SJCRH30 (cell line): ENCODE data around the gene RBM33. TPM values are rescaled to one million over a fixed set of nuclear protein-coding genes. Genes with fewer than 3 reads are reported as not detected.

Experiments used
- DNase-seq, 2 experiments: peaks; one replicate each; pipeline ENCODE4 v3.0.0-alpha.2; 2015 to 2020
- H3K27ac ChIP-seq: fragments of 250-450 bp; sonication (Bioruptor Pico); 2 replicates; pipeline ENCODE4 v1.5.1; 2020; ENCODE audit warnings: mild to moderate bottlenecking, moderate library complexity
- H3K27me3 ChIP-seq: fragments of 250-450 bp; sonication (Bioruptor Pico); 2 replicates; pipeline ENCODE4 v1.5.1; 2020; ENCODE audit warnings: mild to moderate bottlenecking, moderate library complexity
- H3K36me3 ChIP-seq: fragments of 250-450 bp; sonication (Bioruptor Pico); 2 replicates; pipeline ENCODE4 v1.5.1; 2020; ENCODE audit warnings: mild to moderate bottlenecking, moderate library complexity
- H3K4me1 ChIP-seq: fragments of 250-450 bp; sonication (Bioruptor Pico); 2 replicates; pipeline ENCODE4 v1.5.1; 2020; ENCODE audit warnings: mild to moderate bottlenecking, moderate library complexity
- H3K4me3 ChIP-seq: fragments of 250-450 bp; sonication (Bioruptor Pico); 2 replicates; pipeline ENCODE4 v1.5.1; 2020; ENCODE audit warnings: mild to moderate bottlenecking, moderate library complexity
- H3K9me3 ChIP-seq: fragments of 250-450 bp; sonication (Bioruptor Pico); replicated peaks from 2 replicates; pipeline ENCODE4 v1.5.1; 2020; ENCODE audit warnings: mild to moderate bottlenecking, moderate library complexity
- total RNA-seq: library from RNA; depleted of rRNA; stranded (reverse); fragments of >200 nt; shearing (Covaris generic); gene quantifications from 2 replicates; pipeline ENCODE4 v1.2.3, GENCODE V29; 2014

RBM33 gene
- total RNA-seq, 1 experiment from 2014 or later: 38.7 TPM

GRCh38 chr7:155644971-155645509 is 579 bp downstream of the RBM33 start:
- H3K27me3 ChIP-seq: no peaks in the 10 kb centered on the region
- peak overlapping the region; percentile 92 for H3K27ac ChIP-seq
- peaks cover 42% of the 10 kb centered on the region for H3K36me3 ChIP-seq
- DNase-seq: peak; percentile 46 to 69
- H3K9me3 ChIP-seq: peaks cover 12% of the 10 kb centered on the region; the same call in 1 of the 2 replicates
- peak overlapping the region; percentile 94 for H3K4me3 ChIP-seq
- H3K4me1 ChIP-seq: no peaks in the 10 kb centered on the region

- peaks cover 12% of the 10 kb centered on the region; the same call in 1 of the 2 replicates for H3K9me3 ChIP-seq
- no peaks in the 10 kb centered on the region for H3K27me3 ChIP-seq
- H3K36me3 ChIP-seq: peaks cover 42% of the 10 kb centered on the region
- H3K4me1 ChIP-seq: no peaks in the 10 kb centered on the region
- no peak for DNase-seq
- peak overlapping the region; percentile 94 for H3K4me3 ChIP-seq
- H3K27ac ChIP-seq: no peak overlapping the region
These were observed 1.2 kb downstream of the RBM33 start for GRCh38 chr7:155645662-155646061.

- H3K36me3 ChIP-seq: peaks cover 40% of the 10 kb centered on the region
- no peak for DNase-seq
- H3K4me3 ChIP-seq: no peak overlapping the region
- peaks cover 12% of the 10 kb centered on the region; the same call in 1 of the 2 replicates for H3K9me3 ChIP-seq
- no peaks in the 10 kb centered on the region for H3K27me3 ChIP-seq
- no peaks in the 10 kb centered on the region for H3K4me1 ChIP-seq
- H3K27ac ChIP-seq: no peak overlapping the region
These were observed 2.2 kb downstream of the RBM33 start for GRCh38 chr7:155646669-155647068.

- Histone ChIP-seq H3K4me3 (no peak overlapping the region), H3K27me3 (no peaks in the 10 kb centered on the region), H3K9me3 (peaks cover 12% of the 10 kb centered on the region; the same call in 1 of the 2 replicates), H3K4me1 (no peaks in the 10 kb centered on the region), H3K36me3 (peaks cover 35% of the 10 kb centered on the region), H3K27ac (no peak overlapping the region)
- DNase-seq: no peak
These were observed 2.8 kb downstream of the RBM33 start for GRCh38 chr7:155647302-155647701.

- Histone ChIP-seq H3K36me3 (peaks cover 35% of the 10 kb centered on the region), H3K27ac (no peak overlapping the region), H3K4me1 (no peaks in the 10 kb centered on the region), H3K9me3 (peaks cover 12% of the 10 kb centered on the region; the same call in 1 of the 2 replicates), H3K4me3 (no peak overlapping the region), H3K27me3 (no peaks in the 10 kb centered on the region)
- DNase-seq: no peak
These were observed 3.3 kb downstream of the RBM33 start for GRCh38 chr7:155647734-155648133.

- H3K4me3 ChIP-seq: no peak overlapping the region
- H3K27ac ChIP-seq: no peak overlapping the region
- H3K9me3 ChIP-seq: peaks cover 12% of the 10 kb centered on the region; the same call in 1 of the 2 replicates
- no peaks in the 10 kb centered on the region for H3K27me3 ChIP-seq
- H3K36me3 ChIP-seq: peaks cover 35% of the 10 kb centered on the region
- H3K4me1 ChIP-seq: no peaks in the 10 kb centered on the region
- no peak for DNase-seq
These were observed 4.4 kb downstream of the RBM33 start for GRCh38 chr7:155648752-155649339.

GRCh38 chr7:155649588-155649987 is 5.1 kb downstream of the RBM33 start:
- Histone ChIP-seq H3K27ac (no peak overlapping the region), H3K4me1 (no peaks in the 10 kb centered on the region), H3K27me3 (no peaks in the 10 kb centered on the region), H3K9me3 (peaks cover 12% of the 10 kb centered on the region; the same call in 1 of the 2 replicates), H3K4me3 (no peak overlapping the region), H3K36me3 (peaks cover 35% of the 10 kb centered on the region)
- no peak for DNase-seq

GRCh38 chr7:155652156-155653114 is 8.0 kb downstream of the RBM33 start:
- Histone ChIP-seq H3K27me3 (no peaks in the 10 kb centered on the region), H3K27ac (no peak overlapping the region), H3K36me3 (peaks cover 24% of the 10 kb centered on the region), H3K4me1 (no peaks in the 10 kb centered on the region), H3K9me3 (peaks cover 12% of the 10 kb centered on the region; the same call in 1 of the 2 replicates), H3K4me3 (no peak overlapping the region)
- no peak for DNase-seq

- peaks cover 10% of the 10 kb centered on the region for H3K36me3 ChIP-seq
- no peak for DNase-seq
- peaks cover 5% of the 10 kb centered on the region; the same call in 1 of the 2 replicates for H3K9me3 ChIP-seq
- H3K4me3 ChIP-seq: no peak overlapping the region
- H3K27me3 ChIP-seq: no peaks in the 10 kb centered on the region
- H3K4me1 ChIP-seq: no peaks in the 10 kb centered on the region
- no peak overlapping the region for H3K27ac ChIP-seq
These were observed 9.3 kb downstream of the RBM33 start for GRCh38 chr7:155653803-155654202.

GRCh38 chr7:155656891-155657290 is 12.4 kb downstream of the RBM33 start:
- H3K27ac ChIP-seq: no peak overlapping the region
- DNase-seq: no peak
- no peak overlapping the region for H3K4me3 ChIP-seq
- H3K27me3 ChIP-seq: no peaks in the 10 kb centered on the region
- no peaks in the 10 kb centered on the region for H3K4me1 ChIP-seq
- H3K36me3 ChIP-seq: peaks cover 5% of the 10 kb centered on the region; the same call in 1 of the 2 replicates
- peaks cover 3% of the 10 kb centered on the region; the same call in 1 of the 2 replicates for H3K9me3 ChIP-seq

- Histone ChIP-seq H3K9me3 (peaks cover 3% of the 10 kb centered on the region; the same call in 1 of the 2 replicates), H3K27ac (no peak overlapping the region), H3K4me3 (no peak overlapping the region), H3K27me3 (no peaks in the 10 kb centered on the region), H3K4me1 (no peaks in the 10 kb centered on the region), H3K36me3 (peaks cover 6% of the 10 kb centered on the region; the same call in 1 of the 2 replicates)
- no peak for DNase-seq
These were observed 15.7 kb downstream of the RBM33 start for GRCh38 chr7:155660059-155660757.

GRCh38 chr7:155660758-155661093 is 16.3 kb downstream of the RBM33 start:
- Histone ChIP-seq H3K36me3 (peaks cover 10% of the 10 kb centered on the region), H3K27ac (no peak overlapping the region), H3K4me3 (no peak overlapping the region), H3K27me3 (no peaks in the 10 kb centered on the region), H3K9me3 (peaks cover 3% of the 10 kb centered on the region; the same call in 1 of the 2 replicates), H3K4me1 (no peaks in the 10 kb centered on the region)
- DNase-seq: no peak

- Histone ChIP-seq H3K9me3 (peaks cover 3% of the 10 kb centered on the region; the same call in 1 of the 2 replicates), H3K27me3 (no peaks in the 10 kb centered on the region), H3K4me3 (no peak overlapping the region), H3K4me1 (no peaks in the 10 kb centered on the region), H3K36me3 (peaks cover 17% of the 10 kb centered on the region), H3K27ac (no peak overlapping the region)
- no peak for DNase-seq
These were observed 18.0 kb downstream of the RBM33 start for GRCh38 chr7:155662343-155663043.

- no peak overlapping the region for H3K27ac ChIP-seq
- H3K36me3 ChIP-seq: peaks cover 17% of the 10 kb centered on the region
- peaks cover 3% of the 10 kb centered on the region; the same call in 1 of the 2 replicates for H3K9me3 ChIP-seq
- no peaks in the 10 kb centered on the region for H3K27me3 ChIP-seq
- DNase-seq: no peak
- no peaks in the 10 kb centered on the region for H3K4me1 ChIP-seq
- H3K4me3 ChIP-seq: no peak overlapping the region
These were observed 19.5 kb downstream of the RBM33 start for GRCh38 chr7:155663937-155664336.
